Bone marrow (tissue), 2 donors: ENCODE measurements around the gene RNF112.

Experiments
- DNase-seq, 2 donors: peaks; one replicate each; lab custom pipeline; 2025; lab: John Stamatoyannopoulos, UW

The RNF112 gene

DNA sequence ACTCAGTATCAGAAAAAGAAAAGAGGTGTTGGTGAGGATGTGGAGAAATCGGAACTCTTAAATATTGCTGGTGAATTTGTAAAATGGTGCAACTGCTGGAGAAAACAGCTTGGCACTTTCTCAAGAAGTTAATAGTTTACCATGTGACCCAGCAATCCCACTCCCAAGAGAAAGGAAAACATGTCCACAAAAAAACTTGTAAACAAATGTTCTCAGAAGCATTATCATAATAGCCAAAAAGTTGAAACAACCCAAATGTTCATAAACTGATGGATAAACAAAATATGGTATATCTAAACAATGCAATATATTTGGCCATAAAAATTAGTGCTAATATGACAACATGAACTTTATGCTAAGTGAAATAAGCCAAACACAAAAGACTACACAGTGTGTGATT is 35.3 kb upstream of the RNF112 start:
- no peak for DNase-seq

DNA sequence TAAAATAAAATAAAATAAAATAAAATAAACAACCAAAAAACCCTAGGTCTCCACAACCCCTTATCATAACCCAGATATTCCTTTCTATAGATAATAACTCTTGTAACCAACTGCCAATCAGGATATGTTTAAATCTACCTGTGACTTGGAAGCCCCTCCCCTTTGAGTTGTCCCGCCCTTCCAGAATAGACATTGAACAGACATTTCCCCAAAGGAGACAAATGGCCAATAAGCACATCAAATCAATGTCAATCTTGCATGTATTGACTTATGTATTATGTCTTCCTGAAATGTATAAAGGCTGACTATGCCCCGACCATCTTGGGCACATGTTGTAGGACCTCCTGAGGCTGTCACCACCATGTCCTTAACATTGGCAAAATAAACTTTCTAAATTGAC is 34.2 kb upstream of the RNF112 start:
- DNase-seq = no peak

DNA sequence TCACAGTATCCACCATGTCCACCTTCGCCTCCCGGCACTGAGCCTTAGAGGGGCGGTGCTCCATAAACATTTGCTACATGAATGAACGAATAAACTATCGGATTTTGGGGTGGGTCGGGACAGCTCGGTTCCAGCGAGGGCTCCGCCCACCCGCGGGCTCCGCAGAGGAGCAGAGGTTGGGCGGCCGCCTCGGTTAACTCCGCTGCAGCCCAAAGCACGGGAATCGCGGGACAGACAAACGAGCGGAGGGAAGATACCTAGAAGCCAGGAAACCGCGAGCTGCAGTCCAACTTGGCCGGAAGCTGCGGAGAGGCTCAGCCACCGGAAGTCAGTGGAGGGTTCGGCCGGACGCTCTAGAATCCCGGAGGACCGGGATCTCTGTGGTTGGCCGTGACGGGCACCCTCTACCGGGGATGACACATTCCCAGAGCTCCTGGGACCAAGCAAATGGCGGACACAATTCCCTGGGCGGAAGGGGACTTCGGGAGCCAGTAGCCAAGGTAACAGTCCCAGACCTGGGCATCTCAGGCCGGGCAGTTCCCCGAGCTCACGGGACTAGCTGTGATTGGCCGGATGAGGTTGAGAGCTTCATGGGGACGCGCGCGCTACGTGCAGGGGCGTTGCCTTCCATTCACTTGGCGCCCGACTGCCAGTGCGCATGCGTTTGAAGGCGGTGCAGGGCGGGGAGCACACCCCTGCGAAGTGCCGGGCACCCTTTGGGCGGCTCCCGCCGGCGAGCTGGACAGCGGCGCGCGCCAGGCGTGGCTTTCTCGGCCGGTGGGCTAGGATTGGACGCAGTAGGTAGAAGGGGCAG is 33.2 kb upstream of the RNF112 start:
- DNase-seq = peak; percentile 88 to 96

DNA sequence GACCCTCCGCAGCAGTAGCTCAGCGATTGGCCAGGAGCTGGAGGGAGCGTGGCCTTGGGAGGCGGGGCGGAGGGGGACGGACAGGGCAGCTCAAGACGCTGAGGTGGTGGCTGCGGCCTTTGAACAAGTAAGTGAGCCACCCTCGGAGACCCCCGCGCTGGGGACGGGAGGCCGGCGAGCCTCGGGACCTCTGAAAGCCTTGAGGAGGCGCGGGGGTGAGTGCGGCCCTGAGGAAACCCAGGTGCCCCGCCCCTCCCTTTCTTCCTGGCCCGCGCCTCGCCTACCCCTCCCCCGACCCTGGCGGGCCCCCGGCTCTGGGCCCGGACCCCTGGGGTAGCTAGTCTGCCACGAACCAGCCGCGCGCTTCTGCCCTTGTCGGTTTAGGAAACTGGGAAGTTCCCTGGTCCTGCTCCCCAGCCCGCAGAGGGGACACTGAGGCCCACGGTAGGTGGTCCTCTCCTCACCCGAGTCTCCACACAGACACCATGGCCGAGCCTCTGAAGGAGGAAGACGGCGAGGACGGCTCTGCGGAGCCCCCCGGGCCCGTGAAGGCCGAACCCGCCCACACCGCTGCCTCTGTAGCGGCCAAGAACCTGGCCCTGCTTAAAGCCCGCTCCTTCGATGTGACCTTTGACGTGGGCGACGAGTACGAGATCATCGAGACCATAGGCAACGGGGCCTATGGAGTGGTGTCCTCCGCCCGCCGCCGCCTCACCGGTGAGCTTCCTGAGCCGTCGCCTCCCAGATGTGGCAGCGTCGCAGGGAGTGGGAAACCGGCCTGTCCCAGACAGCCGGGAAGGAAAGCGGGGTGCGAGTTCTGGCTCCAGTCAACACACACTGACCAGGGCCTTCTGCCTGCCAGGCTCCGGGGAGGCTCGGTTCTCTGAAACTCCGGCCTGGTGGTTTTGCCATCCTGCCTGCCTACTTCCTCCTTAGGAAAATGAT is 32.3 kb upstream of the RNF112 start, which contains the start of gene MAPK7:
TSS of gene MAPK7 (plus strand) at position 83 of the 945 bp plus-strand sequence. CDS start at position 486, 403 bp downstream.
- no peak for DNase-seq

DNA sequence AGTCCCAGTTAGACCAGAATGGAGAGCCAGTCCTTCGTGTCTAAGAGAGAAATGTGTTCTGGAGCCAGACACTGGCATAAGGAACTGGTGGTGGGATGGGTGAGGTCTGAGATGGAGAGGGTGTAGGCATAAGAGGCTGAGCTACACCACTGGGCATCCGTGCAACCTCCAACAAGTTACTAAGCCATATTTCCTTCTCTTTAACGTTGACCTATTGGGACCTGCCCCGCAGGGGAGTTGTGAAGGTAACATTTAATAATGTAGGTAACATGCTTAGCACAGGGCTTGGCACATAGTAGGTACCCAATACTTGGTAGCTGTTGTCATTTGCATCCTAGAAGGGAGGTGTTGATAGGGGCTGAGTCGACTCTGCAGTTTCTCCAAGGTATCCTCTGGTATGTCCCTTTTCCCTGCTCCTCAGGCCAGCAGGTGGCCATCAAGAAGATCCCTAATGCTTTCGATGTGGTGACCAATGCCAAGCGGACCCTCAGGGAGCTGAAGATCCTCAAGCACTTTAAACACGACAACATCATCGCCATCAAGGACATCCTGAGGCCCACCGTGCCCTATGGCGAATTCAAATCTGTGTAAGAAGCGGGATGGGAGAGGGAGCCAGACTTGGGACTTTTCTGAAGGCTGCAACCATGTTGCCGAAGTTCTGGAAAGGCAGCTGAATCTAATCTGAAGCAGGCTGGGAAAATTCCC is 31.5 kb upstream of the RNF112 start:
- no peak for DNase-seq

DNA sequence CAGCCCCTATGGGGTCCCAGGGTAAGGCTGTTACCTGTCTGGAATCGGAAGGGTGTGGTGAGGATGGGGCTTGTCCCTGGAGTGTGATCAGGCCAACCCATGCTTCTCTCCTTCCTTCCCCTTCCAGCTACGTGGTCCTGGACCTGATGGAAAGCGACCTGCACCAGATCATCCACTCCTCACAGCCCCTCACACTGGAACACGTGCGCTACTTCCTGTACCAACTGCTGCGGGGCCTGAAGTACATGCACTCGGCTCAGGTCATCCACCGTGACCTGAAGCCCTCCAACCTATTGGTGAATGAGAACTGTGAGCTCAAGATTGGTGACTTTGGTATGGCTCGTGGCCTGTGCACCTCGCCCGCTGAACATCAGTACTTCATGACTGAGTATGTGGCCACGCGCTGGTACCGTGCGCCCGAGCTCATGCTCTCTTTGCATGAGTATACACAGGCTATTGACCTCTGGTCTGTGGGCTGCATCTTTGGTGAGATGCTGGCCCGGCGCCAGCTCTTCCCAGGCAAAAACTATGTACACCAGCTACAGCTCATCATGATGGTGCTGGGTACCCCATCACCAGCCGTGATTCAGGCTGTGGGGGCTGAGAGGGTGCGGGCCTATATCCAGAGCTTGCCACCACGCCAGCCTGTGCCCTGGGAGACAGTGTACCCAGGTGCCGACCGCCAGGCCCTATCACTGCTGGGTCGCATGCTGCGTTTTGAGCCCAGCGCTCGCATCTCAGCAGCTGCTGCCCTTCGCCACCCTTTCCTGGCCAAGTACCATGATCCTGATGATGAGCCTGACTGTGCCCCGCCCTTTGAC is 30.3 kb upstream of the RNF112 start:
- no peak for DNase-seq

DNA sequence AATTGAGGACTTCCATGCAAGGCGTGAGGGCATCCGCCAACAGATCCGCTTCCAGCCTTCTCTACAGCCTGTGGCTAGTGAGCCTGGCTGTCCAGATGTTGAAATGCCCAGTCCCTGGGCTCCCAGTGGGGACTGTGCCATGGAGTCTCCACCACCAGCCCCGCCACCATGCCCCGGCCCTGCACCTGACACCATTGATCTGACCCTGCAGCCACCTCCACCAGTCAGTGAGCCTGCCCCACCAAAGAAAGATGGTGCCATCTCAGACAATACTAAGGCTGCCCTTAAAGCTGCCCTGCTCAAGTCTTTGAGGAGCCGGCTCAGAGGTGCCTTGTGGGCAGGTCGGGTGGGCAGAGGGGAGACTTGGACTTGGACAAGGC is 29.7 kb upstream of the RNF112 start:
- no peak for DNase-seq

DNA sequence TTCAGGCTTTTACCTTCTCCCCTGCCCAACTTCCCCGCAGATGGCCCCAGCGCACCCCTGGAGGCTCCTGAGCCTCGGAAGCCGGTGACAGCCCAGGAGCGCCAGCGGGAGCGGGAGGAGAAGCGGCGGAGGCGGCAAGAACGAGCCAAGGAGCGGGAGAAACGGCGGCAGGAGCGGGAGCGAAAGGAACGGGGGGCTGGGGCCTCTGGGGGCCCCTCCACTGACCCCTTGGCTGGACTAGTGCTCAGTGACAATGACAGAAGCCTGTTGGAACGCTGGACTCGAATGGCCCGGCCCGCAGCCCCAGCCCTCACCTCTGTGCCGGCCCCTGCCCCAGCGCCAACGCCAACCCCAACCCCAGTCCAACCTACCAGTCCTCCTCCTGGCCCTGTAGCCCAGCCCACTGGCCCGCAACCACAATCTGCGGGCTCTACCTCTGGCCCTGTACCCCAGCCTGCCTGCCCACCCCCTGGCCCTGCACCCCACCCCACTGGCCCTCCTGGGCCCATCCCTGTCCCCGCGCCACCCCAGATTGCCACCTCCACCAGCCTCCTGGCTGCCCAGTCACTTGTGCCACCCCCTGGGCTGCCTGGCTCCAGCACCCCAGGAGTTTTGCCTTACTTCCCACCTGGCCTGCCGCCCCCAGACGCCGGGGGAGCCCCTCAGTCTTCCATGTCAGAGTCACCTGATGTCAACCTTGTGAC is 29.1 kb upstream of the RNF112 start:
- no peak for DNase-seq

DNA sequence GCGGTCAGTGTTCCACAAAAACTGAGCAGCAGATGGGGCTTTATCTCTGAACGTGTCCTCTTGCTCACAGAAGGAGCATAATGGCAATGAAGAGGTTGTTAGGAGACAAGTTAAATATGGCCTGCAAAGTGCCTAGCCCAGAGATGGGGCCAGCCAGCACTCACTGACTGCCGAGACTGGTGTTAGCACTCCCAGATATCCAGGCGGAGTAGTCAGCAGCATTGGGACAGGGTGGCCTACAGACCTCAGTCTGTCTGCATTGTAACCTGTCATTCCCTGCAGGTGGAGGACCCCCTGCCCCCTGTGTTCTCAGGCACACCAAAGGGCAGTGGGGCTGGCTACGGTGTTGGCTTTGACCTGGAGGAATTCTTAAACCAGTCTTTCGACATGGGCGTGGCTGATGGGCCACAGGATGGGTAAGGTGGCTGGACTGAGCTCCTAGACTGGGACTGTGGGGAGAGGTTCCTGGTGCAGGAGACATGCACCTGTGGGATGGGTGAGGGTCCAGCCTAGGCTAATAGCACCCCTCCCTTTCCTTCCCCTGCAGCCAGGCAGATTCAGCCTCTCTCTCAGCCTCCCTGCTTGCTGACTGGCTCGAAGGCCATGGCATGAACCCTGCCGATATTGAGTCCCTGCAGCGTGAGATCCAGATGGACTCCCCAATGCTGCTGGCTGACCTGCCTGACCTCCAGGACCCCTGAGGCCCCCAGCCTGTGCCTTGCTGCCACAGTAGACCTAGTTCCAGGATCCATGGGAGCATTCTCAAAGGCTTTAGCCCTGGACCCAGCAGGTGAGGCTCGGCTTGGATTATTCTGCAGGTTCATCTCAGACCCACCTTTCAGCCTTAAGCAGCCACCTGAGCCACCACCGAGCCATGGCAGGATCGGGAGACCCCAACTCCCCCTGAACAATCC is 28.2 kb upstream of the RNF112 start:
- DNase-seq = no peak

DNA sequence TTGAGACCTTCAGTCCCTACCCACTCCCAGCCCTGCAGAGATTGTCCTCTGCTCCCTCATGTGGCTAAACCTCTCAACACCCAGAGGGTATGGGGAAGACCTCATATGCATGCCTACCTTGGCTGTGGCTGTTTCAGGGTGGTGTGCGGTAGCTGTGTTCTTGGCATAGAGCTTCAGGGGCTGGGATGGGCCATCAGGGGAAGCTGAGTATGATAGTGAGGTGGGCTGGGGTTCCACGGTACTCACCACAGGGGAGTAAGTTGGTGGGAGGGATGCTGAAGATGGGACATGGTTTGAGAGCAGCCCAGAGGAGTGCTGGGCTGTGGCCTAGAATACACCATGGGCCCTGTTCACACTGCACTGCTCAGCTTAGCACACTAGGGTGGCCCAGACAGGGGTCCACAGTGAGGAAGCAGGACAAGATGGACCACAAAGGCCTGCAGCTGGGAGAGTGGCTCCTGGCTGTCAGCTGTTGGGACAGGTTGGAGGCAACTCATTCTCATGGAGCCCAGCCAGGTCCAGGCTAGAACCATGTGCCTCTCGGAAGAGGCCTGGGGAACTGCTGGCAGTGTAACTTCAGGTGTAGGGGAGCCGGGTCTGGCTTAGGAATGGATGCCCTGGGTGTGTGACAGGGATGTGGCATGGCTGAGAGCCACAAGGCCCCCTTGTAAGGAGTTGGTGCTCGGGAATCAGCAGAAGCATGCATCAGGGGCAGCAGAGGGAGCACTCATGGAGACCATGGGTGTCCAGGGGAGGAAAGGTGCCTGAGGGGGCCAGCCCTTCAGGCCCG is 27.2 kb upstream of the RNF112 start:
- DNase-seq = no peak

DNA sequence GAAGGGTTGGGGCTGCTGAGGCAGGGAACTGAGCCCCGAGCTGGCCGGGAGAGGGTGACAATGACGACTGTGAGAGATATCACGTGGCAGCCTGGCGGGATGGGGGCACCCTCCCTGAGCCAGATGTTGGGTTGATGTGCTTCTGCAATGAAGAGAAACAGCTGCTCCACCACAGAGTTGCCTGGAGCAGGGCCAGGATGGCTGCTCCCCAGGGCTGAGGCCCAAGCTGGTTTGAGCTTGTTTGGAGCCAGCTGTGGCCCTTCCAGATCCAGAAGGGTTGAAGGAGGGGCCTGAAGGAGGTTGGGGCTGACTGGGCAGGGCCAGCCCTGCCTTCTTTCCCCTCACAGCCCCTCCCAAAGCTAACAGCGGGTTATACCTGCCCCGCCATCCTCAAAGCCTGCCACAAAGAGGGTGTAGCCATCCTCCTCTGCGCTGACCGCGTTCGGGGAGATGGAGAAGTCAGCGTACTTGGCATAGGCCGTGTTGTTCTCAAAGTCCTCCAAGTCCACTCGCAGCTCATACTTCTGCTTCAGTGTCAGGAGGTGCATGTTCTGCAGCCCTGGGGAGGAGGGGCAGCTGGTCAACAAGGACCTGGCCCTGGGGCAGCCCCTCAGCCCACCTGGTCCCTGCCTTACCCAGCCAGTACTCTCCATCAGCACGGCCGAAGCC is 26.2 kb upstream of the RNF112 start:
- peak in 1 of 2 donors; percentile 86 for DNase-seq

DNA sequence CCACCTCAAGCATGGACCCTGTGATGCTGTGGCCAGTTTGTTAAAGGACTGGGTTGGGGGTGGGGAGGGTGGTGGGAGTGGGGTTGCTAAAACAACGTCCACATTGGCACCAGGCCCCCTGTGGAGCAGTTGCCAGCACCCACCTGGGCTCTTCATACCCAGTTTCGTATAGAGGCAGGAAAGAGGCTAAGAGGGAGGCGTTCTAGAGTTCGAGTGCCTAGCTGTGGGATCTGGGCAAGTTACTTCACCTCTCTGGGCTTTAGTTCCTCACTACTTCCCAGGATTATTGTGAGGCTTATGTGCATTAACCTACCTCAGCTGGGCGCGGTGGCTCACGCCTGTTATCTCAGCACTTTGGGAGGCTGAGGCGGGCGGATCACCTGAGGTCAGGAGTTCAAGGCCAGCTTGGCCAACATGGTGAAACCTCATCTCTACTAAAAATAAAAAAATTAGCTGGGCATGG is 25.5 kb upstream of the RNF112 start:
- DNase-seq = no peak

DNA sequence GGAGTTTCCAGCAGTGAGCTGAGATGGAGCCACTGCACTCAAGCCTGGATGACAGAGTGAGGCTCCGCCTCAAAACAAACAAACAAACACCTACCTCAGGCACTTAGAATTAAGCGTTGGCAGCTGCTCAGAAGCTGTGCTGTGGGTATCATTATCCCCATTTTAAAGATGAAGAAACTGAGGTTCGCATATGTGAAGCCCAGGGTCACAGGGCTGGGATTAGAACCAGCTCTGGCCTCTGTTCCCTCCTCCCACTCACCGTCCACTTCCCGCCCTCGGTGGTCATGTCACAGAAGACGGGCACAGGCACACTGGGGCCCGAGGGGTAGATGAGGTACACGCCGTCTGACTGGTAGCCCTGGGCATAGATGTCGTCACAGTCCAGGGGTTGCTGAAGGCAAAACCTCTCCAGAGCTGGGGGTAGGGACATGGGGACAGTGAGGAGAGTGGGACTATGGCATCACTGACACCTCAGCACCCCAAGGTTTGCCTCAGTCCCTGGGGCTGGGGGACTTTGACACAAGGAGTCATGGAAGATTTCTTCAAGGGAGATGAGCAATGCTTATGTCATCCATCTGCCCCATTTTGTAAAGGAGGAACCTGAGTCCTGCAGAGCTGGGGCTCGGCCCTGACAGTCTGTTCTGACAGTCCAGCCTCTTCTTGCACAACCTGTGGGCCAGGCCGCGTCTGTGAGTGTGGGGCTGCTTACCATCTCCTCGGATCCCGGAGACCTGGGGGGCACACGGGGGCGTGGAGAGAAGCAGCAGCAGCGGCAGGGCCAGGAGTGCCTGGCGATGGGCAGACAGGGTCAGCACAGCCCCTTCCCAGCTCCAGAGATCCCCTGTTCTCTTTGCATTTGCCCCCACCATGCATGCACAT is 24.7 kb upstream of the RNF112 start:
- DNase-seq = peak; percentile 41 to 43

DNA sequence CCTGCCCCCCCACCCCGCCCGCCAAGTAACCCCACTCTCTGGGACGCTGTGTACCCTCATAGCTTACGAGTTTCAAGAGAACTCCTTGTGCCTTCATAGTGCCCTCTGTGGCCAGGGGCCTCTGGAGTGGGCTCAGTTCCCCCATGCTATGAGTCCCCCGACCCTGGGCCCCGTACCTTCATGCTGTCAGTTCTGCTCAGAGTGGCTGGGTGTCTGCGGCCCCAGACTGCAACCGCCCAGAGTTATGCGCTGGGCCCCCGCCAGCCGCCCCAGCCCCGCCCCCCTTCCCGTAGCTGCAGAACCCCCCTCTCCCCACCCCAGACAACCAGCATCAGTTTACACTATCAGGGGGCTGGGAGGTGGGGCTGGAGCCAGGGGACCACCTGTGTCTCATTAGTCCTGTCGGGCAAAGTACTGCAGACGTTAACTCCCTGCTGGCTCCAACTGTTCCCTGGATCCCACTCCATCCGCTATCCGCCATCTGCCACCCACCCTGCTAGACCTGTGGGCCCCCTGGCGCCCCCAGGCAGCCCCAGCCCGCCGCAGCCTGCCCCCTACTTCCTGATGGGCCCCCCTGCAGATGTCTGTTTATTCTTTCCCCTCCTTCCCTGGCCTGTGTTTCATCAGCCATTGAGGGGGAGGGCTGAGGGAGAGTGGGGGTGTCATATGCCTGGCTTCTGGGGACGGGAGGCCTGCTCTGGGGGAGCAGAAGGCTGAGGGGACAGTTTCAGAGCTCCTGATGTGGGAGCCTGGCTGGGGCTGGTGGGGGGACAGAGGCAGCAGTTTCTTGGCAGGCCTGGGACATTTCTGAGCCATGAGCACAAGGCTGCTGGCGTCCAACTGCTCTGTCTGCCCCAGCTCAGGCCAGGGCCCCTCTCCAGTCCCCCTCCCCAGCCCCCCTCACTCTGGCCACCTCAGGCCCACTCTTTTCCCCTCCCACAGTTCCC is 23.8 kb upstream of the RNF112 start, which contains the start of gene MFAP4:
TSS of gene MFAP4 (minus strand) at position 217 of the 947 bp plus-strand sequence. CDS start at position 182, 35 bp downstream.
- DNase-seq = peak in 1 of 2 donors; percentile 69

DNA sequence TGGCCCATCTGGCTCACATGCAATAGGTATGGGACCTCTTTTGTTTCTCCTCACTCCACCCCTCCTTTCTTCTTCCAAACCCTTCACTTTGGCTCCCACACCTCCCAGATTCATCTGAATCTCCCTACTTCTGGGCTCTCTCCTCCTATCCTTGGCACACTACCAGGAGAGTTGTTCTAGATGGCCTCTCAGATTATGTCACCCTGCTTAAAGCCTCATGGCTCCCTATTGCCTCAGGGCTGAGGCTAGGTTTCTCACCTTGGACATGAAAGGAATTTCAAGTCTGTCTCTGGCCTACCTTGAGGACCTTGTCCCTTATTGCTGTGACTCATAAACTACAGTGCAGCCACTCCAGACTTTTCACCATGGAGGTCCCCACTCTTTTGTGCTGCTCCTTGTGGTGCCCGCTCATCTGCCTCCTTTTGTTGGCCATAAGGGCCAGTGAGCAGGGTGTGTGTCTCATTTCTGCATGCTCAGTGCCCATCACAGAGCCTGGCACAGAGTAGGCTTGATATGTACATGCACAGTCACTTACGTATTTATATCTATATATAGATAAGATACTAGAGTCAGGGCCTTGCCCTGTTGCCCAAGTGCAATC is 23.0 kb upstream of the RNF112 start:
- DNase-seq = no peak
